BLaER1 treated with 17β-estradiol and CSF1 and Interleukin-3, amounts not matched to agents 10 nM and 100 nM (cell line): ENCODE measurements around the gene PKLR.
"Not testable (repeated sequence)": the region's sequence is repeated elsewhere in the genome, so short reads cannot be mapped to it uniquely, and the experiment has no call there.

Source experiments
- H3K27ac ChIP-seq, 11 experiments: shearing (Covaris generic); formaldehyde crosslinking; 2 replicates each; pipeline ENCODE4 v1.8.1; 2022
- H3K27me3 ChIP-seq, 11 experiments: shearing (Covaris generic); formaldehyde crosslinking; 2 replicates each; pipeline ENCODE4 v1.8.1; 2022
- H3K36me3 ChIP-seq, 11 experiments: shearing (Covaris generic); formaldehyde crosslinking; 2 replicates each; pipeline ENCODE4 v1.8.1; 2022
- H3K4me1 ChIP-seq, 10 experiments: shearing (Covaris generic); formaldehyde crosslinking; 2 replicates each; pipeline ENCODE4 v1.8.1; 2022
- H3K4me2 ChIP-seq, 11 experiments: shearing (Covaris generic); formaldehyde crosslinking; 2 replicates each; pipeline ENCODE4 v1.8.1; 2022
- H3K4me3 ChIP-seq, 10 experiments: shearing (Covaris generic); formaldehyde crosslinking; 2 replicates each; pipeline ENCODE4 v1.8.1; 2022
- H3K9ac ChIP-seq, 11 experiments: shearing (Covaris generic); formaldehyde crosslinking; 2 replicates each; pipeline ENCODE4 v1.8.1; 2022
- H3K9me3 ChIP-seq, 11 experiments: shearing (Covaris generic); formaldehyde crosslinking; replicated peaks in 1 of 11; 2 replicates each; pipeline ENCODE4 v1.8.1; 2022
- H4K20me1 ChIP-seq, 11 experiments: shearing (Covaris generic); formaldehyde crosslinking; 2 replicates each; pipeline ENCODE4 v1.8.1; 2022
- Cebpa-rat ChIP-seq, 11 experiments: shearing (Covaris generic); IDR thresholded peaks; 2 replicates each; pipeline ENCODE4 v1.8.1; 2022

Gene PKLR

DNA sequence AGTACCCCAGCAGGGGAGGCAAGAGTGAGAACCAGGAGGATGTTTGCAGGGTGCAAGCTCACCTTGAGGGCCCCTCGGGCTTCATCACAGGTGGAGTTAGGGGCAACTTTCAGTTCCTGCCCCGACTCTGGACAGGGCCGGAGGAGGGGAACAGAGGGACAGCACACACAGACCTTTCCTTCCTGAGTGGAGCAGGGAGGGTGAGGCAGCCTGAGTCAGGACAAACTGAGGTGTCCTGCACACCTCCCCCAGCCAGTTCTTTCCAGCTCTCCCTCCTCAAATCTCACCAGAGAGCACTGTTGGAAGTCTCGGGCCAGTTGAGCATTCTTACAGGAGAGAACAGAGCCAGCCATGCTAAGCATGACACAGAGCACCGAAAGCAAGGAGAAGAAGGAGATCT, 47.4 kb downstream of the PKLR start:
- H3K27ac ChIP-seq, result peak overlapping the region in 5 of 11 experiments; percentile 69 to 80 (median 77); a peak in 6 of 22 replicates
- peaks cover 0 to 13% (median 0%) of the 10 kb centered on the region in 11 experiments; a peak in 4 of 22 replicates for H4K20me1 ChIP-seq
- peak overlapping the region; percentile 90 to 100 (median 100) for H3K4me2 ChIP-seq
- TF ChIP-seq Cebpa-rat (IDR thresholded peaks at IDR 0.05), result no peak
- H3K4me1 ChIP-seq, result peaks cover 47 to 65% (median 59%) of the 10 kb centered on the region in 10 experiments
- H3K36me3 ChIP-seq, result peaks cover 20 to 35% (median 23%) of the 10 kb centered on the region in 11 experiments
- no peaks in the 10 kb centered on the region for H3K27me3 ChIP-seq
- peak overlapping the region; percentile 72 to 92 (median 83) for H3K9ac ChIP-seq
- H3K4me3 ChIP-seq, result peak overlapping the region; percentile 68 to 85 (median 74)
- no peaks in the 10 kb centered on the region for H3K9me3 ChIP-seq

DNA sequence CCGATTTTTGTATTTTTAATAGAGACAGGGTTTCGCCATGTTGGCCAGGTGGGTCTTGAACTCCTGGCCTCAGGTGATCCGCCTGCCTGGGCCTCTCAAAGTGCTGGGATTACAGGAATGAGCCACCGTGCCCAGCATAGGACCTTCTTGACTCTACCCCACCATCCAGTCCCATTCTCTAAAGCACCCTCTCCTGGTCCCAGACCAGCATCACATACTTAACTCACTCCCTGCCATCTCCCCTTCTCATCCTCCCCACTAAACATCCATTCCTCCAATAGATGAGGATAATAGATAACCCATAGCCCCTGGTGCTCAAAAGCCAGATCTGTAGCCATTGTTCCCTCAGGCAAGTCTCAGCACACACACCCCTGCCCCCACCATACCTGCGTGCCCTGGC, 48.0 kb downstream of the PKLR start:
- no peaks in the 10 kb centered on the region for H3K27me3 ChIP-seq
- no peak overlapping the region for H3K27ac ChIP-seq
- peak overlapping the region in 6 of 10 experiments; percentile 7 to 85 (median 72); a peak in 8 of 20 replicates for H3K4me3 ChIP-seq
- peaks cover 15 to 35% (median 20%) of the 10 kb centered on the region in 11 experiments; a peak in 20 of 22 replicates for H3K36me3 ChIP-seq
- H3K9ac ChIP-seq, result peak overlapping the region in 9 of 11 experiments; percentile 72 to 92 (median 84); a peak in 14 of 22 replicates
- H3K9me3 ChIP-seq, result no peaks in the 10 kb centered on the region
- peaks cover 0 to 13% (median 0%) of the 10 kb centered on the region in 11 experiments; a peak in 4 of 22 replicates for H4K20me1 ChIP-seq
- H3K4me2 ChIP-seq, result peak overlapping the region; percentile 90 to 100 (median 100)
- peaks cover 47 to 65% (median 59%) of the 10 kb centered on the region in 10 experiments for H3K4me1 ChIP-seq
- no peak for TF ChIP-seq Cebpa-rat (IDR thresholded peaks at IDR 0.05)

GRCh38 chr1:155251566-155251965, 49.7 kb downstream of the PKLR start:
- H4K20me1 ChIP-seq, result peaks cover 0 to 9% (median 0%) of the 10 kb centered on the region in 11 experiments; a peak in 4 of 22 replicates
- H3K27ac ChIP-seq, result peak overlapping the region in 4 of 11 experiments; percentile 13 to 78 (median 58); a peak in 4 of 22 replicates
- peak overlapping the region; percentile 58 to 97 (median 72); a peak in 21 of 22 replicates for H3K4me2 ChIP-seq
- H3K4me3 ChIP-seq, result peak overlapping the region in 1 of 10 experiments; percentile 70; a peak in 1 of 20 replicates
- TF ChIP-seq Cebpa-rat (IDR thresholded peaks at IDR 0.05), result no peak
- H3K27me3 ChIP-seq, result no peaks in the 10 kb centered on the region
- H3K9ac ChIP-seq, result peak overlapping the region in 7 of 11 experiments; percentile 44 to 83 (median 78); a peak in 7 of 22 replicates
- H3K36me3 ChIP-seq, result peaks cover 8 to 35% (median 21%) of the 10 kb centered on the region in 11 experiments; a peak in 20 of 22 replicates
- no peaks in the 10 kb centered on the region for H3K9me3 ChIP-seq
- peaks cover 47 to 65% (median 58%) of the 10 kb centered on the region in 10 experiments for H3K4me1 ChIP-seq

DNA sequence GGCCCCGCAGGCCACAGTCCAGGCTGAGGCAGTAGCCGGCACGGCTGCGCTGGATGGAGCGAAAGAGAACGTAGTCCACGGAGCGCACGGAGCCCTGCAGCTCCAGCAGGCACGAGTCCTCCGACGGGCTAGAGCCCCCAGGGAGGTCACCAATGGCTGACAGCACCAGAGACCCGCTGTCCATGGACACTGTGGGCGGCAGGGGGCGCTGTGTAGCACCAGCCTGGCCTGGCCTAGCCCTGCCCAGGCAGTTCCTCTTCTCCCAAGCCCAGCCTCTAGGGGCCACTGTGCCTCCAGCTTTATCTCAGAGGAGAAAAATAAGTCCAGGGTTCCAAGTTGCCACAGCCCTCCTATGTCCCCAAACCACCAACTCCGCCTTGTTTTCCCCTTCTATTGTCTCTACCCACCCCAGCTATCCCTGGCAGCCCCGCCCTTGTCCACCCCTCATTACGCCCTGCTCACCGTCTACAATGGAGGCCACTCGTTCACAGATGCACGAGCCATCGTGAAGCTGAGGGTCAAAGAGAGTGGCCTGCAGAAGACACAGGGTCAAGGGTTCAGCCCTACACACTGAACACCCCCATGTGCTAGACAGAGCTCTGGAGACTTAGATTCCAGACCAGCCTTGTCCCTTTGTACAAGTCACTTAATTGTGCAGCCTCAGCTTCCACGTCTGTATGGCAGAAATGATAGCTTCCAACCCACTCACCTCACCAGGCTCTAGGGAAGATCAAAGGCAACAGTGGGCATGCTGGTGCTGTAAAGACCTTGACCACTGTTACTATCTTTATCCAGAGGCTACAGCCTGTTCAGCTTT, 50.4 kb downstream of the PKLR start:
- H3K4me1 ChIP-seq, result peaks cover 41 to 58% (median 52%) of the 10 kb centered on the region in 10 experiments
- H3K4me2 ChIP-seq, result peak overlapping the region; percentile 72 to 97 (median 88)

DNA sequence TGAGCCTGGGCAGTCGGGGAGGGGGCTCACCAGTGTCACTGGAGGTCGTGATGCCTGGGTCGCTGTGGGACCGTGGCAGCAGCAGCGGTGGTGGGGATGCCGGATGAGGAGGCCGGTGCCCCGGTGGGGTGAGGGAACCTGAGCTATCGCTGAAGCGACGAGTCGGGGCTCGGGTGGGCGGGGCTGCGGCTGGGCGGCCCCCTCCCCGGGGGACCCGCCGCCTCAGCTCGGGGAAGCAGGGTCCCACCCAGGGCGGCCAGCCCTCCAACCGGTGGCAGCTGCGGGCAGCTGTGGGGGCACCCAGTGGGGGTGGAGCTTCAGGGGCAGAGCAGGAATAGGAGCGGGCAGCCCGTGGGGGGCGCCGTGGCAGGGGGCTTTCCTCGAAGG, 51.0 kb downstream of the PKLR start:
- Histone ChIP-seq H3K9me3 (no peaks in the 10 kb centered on the region), H3K4me1 (peaks cover 39 to 55% (median 49%) of the 10 kb centered on the region in 10 experiments), H3K27me3 (no peaks in the 10 kb centered on the region), H3K4me2 (peak overlapping the region; percentile 72 to 97 (median 88)), H3K4me3 (peak overlapping the region; percentile 54 to 79 (median 64)), H3K27ac (peak overlapping the region; percentile 59 to 83 (median 78); a peak in 20 of 22 replicates), H3K36me3 (peaks cover 6 to 33% (median 16%) of the 10 kb centered on the region in 11 experiments; a peak in 19 of 22 replicates), H4K20me1 (peaks cover 0 to 4% (median 0%) of the 10 kb centered on the region in 11 experiments; a peak in 1 of 22 replicates), H3K9ac (peak overlapping the region; percentile 69 to 92 (median 82))
- TF ChIP-seq Cebpa-rat (IDR thresholded peaks at IDR 0.05), result no peak

More for the DNA sequence above, 50.4 kb downstream of the PKLR start:
- Histone ChIP-seq H3K9ac (peak overlapping the region; percentile 69 to 92 (median 82)), H4K20me1 (peaks cover 0 to 4% (median 0%) of the 10 kb centered on the region in 11 experiments; a peak in 1 of 22 replicates), H3K4me3 (peak overlapping the region; percentile 54 to 79 (median 64)), H3K9me3 (no peaks in the 10 kb centered on the region), H3K27me3 (no peaks in the 10 kb centered on the region), H3K27ac (peak overlapping the region; percentile 59 to 83 (median 78); a peak in 20 of 22 replicates), H3K36me3 (peaks cover 6 to 33% (median 16%) of the 10 kb centered on the region in 11 experiments; a peak in 19 of 22 replicates)
- no peak for TF ChIP-seq Cebpa-rat (IDR thresholded peaks at IDR 0.05)

DNA sequence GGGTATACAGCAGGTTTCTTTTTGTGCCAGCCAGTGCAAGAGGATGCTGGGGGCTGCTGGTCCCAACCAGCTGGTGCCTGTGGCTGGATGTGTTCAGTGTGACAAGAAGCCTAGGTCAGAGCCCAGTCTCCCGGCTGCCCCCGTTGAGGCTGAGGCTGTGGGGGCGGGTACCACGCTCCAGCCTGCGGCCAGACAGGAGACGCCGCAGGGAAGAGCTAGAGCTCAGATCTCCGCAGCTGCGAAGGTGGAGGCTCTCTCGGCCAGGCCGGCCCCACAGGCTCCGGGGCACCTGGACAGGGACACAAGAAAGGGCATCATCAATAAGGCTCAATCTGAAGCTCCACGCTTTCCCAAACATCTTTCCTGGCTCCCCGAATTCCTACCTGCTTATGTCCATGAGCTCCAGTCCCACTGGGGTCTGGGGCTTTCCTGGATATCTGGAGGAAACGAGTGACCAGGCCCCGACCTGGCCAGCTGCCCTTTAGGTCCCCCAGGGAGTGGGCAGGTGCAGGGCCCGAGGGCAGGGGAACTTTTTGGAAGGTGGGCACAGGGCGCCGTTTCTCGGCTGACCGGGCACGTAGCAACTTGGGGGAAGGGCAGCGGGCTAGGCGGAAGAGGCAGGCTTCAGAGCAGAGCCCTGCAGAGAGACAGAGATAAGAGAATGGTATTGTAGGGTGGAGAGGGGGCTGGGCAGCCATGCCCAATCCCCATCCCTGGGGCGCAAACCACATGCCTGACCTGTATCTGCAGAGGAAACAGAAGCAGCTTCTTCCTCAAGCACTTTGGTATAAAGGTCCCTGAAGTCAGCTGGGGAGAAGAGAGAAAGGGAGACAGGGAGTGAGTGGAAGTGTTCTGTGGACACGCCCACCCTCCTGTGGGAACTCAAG, 53.3 kb downstream of the PKLR start:
- no peak overlapping the region for H3K27ac ChIP-seq
- no peak for TF ChIP-seq Cebpa-rat (IDR thresholded peaks at IDR 0.05)
- H3K36me3 ChIP-seq, result peaks cover 6 to 33% (median 16%) of the 10 kb centered on the region in 11 experiments; a peak in 19 of 22 replicates
- H3K4me3 ChIP-seq, result no peak overlapping the region
- H3K27me3 ChIP-seq, result no peaks in the 10 kb centered on the region
- no peak overlapping the region for H3K4me2 ChIP-seq
- no peaks in the 10 kb centered on the region for H4K20me1 ChIP-seq
- peaks cover 33 to 52% (median 45%) of the 10 kb centered on the region in 10 experiments for H3K4me1 ChIP-seq
- no peaks in the 10 kb centered on the region for H3K9me3 ChIP-seq
- H3K9ac ChIP-seq, result peak overlapping the region in 5 of 11 experiments; percentile 1 to 29 (median 9); a peak in 1 of 22 replicates

GRCh38 chr1:155246796-155247195, 54.4 kb downstream of the PKLR start:
- H3K9ac ChIP-seq, H3K27me3 ChIP-seq, H3K4me3 ChIP-seq, H3K4me2 ChIP-seq, H3K9me3 ChIP-seq, H3K27ac ChIP-seq, H4K20me1 ChIP-seq: not testable (repeated sequence)
- peaks cover 6 to 33% (median 16%) of the 10 kb centered on the region in 11 experiments; a peak in 19 of 22 replicates for H3K36me3 ChIP-seq
- H3K4me1 ChIP-seq, result peaks cover 44 to 55% (median 50%) of the 10 kb centered on the region in 10 experiments

DNA sequence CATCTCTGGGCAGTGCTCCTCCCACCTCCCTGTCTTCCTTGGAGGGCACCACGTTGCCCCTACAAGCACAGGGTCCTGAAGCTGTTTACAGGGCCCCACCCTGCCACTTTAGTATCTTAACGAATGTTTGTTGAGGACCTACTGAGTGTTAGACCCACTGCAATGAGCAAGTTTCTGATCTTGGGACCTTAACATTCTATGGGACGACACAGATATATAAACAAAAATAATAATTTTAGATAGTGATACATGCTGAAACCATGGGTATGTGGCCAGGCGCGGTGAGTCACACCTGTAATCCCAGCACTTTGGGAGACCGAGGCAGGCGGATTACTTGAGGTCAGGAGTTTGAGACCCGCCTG, 56.1 kb downstream of the PKLR start:
- Histone ChIP-seq H3K9ac (peak overlapping the region in 10 of 11 experiments; percentile 57 to 87 (median 85); a peak in 20 of 22 replicates), H3K4me1 (peaks cover 43 to 55% (median 51%) of the 10 kb centered on the region in 10 experiments), H3K27me3 (no peaks in the 10 kb centered on the region), H4K20me1 (no peaks in the 10 kb centered on the region), H3K9me3 (no peaks in the 10 kb centered on the region), H3K4me3 (peak overlapping the region; percentile 51 to 76 (median 68)), H3K36me3 (peaks cover 6 to 30% (median 16%) of the 10 kb centered on the region in 11 experiments; a peak in 19 of 22 replicates), H3K27ac (peak overlapping the region in 10 of 11 experiments; percentile 14 to 90 (median 86); a peak in 17 of 22 replicates), H3K4me2 (peak overlapping the region; percentile 70 to 98 (median 89))
- no peak for TF ChIP-seq Cebpa-rat (IDR thresholded peaks at IDR 0.05)
